LNCaP clone FGC (cell line): ENCODE data around the gene TALDO1.

Experiments used
- DNase-seq: peaks from one replicate; pipeline ENCODE4 v3.0.0-alpha.2; 2011; ENCODE audit warnings: low read depth
- H3K4me3 ChIP-seq: 2 replicates; pipeline ENCODE4 v1.5.1; 2011; ENCODE audit warnings: mild to moderate bottlenecking, low read depth, low read length, control low read depth
- CTCF ChIP-seq: IDR thresholded peaks from 2 replicates; pipeline ENCODE4 v1.5.1; 2012; ENCODE audit warnings: mild to moderate bottlenecking; ENCODE audit not compliant: control insufficient read depth, insufficient read depth; ENCODE audit errors: extremely low read depth

Gene TALDO1

DNA sequence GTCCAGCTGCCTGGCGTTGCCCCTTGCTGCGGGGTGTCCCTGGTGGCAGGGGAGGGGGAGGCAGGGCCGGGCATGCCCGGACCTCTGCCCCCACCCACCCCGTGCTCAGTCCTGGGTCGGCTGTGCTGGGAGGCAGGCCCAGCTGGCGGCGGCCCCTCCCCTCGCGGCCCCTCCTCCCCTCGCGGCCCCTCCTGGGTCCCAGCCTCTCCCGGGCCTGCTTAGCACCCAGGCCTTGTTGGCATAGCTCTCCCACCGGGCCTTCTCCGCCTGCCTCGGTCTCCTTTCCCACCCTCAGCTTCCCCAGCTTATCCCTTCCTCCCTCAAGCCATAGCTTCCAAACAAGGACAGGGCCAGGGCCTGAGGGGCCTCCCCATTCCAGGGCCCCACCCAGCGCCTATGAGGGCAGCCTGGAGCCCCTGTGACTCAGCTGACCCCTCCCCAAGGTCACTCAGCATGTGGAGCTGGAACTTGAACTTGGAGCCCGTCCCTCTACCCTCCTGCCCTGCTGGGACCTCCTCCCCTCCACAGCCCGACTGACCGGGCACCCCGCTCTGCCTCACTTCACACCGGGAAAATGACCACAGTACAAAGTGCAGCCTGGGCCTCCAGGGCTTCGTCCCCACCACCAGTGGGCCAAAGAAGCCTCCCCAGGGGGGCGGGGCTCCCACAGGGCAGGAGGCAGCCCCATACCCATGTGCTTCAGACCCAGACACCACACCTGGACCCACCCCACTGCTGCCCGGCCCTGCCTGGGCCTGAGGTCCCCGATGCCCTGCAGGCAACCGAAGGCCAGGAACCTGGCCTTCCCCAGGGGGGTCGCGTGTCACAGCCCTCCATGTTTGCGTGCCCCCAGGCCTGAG, 40.1 kb upstream of the TALDO1 start:
- TF ChIP-seq CTCF = 0 out of 2 replicates have a peak, but pooled peaks have one; percentile 8
- DNase-seq = no peak
- peak overlapping the region; percentile 61 for H3K4me3 ChIP-seq

DNA sequence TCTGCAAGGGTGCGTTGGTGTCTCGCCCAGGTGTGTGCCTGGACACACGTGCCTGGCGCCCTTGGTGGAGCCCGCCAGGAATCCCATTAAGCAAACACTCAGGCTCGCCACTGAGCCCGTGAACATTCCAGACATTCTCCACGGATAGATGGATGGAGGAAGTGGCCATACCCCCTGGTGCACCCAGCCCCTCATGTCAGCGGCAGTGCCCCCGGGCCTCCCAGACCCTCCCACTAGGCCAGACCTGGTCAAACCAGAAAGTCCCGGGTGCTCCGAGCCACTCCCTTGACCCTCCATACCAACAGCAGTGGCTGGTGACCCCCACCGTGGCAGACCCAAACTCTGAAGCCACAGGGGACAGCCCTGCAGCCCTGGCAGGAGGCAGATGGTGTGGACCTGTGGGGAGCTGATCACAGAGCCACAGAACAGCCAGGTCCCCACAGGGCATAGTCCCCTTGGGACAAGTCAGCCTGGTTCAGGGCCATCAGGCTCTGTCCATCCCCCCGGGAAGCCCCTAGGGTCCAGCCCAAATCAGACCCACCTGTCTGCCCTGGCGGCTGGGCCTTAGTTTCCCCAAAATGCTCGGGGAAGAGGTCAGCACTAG, 39.3 kb upstream of the TALDO1 start:
- TF ChIP-seq CTCF = no peak
- no peak for DNase-seq
- peak overlapping the region; percentile 61 for H3K4me3 ChIP-seq

DNA sequence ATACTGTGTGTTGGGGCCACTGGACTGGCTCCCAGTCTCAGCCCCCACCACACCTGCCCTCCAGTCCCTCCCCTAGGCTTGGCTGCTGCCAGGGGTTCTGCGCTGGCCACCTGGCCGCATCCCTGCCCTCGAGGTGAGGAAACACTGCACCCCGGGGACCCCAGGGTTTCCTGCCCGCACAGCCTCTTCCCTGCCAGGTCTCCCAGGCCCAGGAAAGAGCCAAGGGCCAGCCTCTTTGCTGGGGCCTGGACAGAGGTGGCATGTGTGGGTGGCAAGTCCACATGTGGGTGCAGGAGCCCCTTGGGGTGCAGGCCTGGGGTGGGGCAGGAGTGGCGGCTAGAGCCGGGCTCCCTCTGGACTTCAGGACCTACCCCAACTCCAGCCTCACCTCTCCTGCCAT, 38.8 kb upstream of the TALDO1 start:
- DNase-seq = no peak
- no peak for TF ChIP-seq CTCF
- no peak overlapping the region for H3K4me3 ChIP-seq

DNA sequence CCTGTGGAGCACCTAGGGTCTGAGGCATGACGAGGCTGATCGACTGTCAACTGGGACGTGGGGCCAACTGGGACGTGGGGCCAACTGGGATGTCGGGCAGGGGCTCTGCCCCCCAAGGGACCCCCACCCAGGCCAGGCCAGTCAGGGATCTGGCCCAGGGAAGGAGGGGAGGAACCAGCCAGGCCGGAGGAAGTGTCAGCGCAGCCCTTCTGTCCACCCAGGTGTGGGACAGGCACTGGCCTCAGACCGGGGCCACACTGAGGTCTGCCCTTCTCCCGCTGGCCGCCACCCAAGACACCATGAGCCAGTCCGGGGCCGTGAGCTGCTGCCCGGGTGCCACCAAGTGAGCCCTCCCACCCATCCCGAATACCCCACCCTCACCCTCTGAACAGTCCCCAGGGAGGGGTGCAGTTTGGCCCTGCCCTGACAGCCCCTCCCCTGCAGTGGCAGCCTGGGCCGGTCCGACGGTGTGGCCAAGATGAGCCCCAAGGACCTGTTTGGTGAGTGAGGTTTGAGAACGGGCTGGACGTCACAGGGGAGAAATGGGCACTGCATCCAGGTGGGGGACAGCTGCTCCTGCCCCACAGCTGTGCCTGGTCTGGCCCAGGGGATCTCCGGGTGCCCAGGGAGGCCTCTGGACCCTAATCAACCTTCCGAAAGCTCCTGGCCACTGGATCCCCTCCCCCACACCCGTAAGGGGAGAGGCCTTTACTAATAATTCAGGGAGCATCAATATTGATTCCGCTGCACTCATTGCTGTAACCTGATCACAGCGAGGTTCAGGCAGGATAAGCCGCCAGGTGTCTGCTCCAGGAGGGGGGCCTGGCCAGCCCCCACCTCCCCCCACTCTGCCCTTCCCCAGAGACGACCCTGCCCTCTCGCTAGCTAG, 37.9 kb upstream of the TALDO1 start:
- DNase-seq = no peak
- no peak overlapping the region for H3K4me3 ChIP-seq

DNA sequence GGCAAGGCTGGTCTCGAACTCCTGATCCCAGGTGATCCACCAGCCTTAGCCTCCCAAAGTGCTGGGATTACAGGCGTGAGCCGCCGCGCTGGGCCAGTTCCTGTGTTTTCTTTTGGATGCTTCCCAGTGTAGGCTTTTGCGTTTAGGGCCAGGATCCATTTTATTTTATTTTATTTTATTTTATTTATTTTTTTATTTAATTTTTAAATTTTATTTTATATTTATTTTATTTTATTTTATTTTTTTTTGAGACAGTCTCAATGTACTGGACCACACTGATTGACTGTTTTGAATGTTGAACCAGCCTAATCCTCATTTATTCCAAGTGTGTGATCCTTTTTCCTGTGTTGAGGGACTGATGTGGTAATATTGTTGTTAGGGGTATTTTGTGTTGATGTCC, 32.8 kb upstream of the TALDO1 start:
- no peak for TF ChIP-seq CTCF
- no peak for DNase-seq
- no peak overlapping the region for H3K4me3 ChIP-seq

More for the DNA sequence above, 37.9 kb upstream of the TALDO1 start:
- TF ChIP-seq CTCF = no peak

GRCh38 chr11:719214-720016, 27.8 kb upstream of the TALDO1 start:
- no peak overlapping the region for H3K4me3 ChIP-seq
- TF ChIP-seq CTCF = no peak
- no peak for DNase-seq
